Measurements from ENCODE around the gene MUC16.
"Not testable (repeated sequence)": the region's sequence is repeated elsewhere in the genome, so short reads cannot be mapped to it uniquely, and the experiment has no call there.

The MUC16 gene
- total RNA-seq = 0.34 to 5.0 reads per million in 2 donors

GRCh38 chr19:9009935-9010651 is at the start of gene MUC16:
MUC16 (minus strand) TSS chr19:9010409.
- no peak for DNase-seq

- DNase-seq = no peak
Observed at GRCh38 chr19:9058905-9059667, 48.9 kb upstream of the MUC16 start.

DNA sequence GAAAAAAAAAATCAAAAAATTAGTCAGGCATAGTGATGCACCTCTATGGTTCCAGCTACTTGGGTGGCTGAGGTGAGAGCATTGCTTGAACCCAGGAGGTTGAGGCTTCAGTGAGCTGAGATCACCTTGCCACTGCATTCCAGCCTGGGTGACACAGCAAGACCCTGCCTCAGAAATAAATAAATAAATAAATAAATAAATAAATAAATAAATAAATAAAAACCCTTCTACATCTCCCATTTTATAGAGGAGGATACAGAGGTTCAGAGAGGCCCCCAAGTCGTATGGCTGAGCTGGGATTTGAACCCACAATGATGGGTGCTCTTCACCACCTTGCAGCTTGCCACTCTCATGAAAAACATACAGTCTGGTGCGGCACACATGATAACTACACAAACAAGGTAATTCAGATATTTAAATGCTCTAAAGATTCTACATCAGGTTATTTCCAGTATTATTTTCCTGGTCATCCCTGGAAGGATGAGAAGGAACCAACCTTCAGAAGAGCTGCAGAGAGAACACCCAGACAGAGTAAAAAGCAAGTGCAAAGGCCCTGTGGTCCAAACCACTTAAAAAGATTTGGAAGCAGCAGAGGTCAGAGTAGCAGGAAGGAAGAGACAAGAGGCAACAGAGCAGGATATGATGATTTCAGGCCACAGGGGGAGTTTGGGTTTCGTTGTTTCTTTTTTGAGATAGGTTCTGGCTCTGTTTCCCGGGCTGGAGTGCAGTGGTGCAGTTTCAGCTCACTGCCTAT is 47.5 kb upstream of the MUC16 start:
- no peak for DNase-seq

DNA sequence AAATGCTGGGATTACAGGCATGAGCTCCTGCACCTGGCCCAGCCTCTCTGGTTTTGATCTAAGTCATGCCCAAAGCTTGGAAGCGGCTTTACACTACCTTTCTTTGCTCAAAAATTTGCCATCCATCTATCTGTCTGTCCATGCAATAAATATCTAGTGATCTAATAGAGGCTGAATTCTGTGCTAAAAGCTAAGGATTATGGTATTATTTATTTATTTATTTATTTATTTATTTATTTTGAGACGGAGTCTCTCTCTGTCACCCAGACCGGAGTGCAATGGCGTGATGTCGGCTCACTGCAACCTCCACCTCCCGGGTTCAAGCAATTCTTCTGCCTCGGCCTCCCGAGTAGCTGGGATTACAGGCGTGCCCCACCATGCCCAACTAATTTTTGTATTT is 45.9 kb upstream of the MUC16 start:
- not testable (repeated sequence) for DNase-seq

GRCh38 chr19:9054765-9055164 is 44.6 kb upstream of the MUC16 start:
- no peak for DNase-seq

DNA sequence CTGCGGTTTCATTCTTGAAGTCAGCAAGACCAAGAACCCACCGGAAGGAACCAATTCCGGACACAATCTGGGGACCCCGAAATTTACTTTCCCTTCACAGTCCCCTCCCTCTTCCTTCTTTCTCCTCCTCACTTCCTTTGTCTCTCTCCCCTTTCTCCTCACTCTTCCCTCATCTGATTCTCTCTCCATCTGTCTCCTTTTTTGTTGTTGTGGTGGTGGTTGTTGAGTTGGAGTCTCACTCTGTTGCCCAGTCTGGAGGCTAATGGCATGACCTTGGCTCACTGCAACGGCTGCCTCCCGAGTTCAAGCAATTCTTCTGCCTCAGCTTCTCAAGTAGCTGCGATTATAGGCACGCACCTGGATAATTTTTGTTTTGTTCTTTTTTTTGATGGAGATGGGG is 44.0 kb upstream of the MUC16 start:
- no peak for DNase-seq

DNA sequence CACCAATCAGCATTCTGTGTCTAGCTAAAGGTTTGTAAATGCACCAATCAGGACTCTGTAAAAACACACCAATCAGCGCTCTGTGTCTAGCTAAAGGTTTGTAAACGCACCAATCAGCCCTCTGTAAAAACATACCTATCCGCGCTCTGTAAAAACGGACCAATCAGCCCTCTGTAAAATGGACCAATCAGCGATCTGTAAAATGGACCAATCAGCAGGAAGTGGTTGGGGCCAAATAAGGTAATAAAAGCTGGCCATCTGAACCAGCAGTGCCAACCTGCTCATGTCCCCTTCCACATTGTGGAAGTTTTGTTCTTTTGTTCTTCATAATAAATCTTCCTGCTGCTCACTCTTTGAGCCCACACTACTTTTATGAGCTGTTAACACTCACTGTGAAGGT is 43.5 kb upstream of the MUC16 start:
- not testable (repeated sequence) for DNase-seq

GRCh38 chr19:9052894-9053293 is 42.7 kb upstream of the MUC16 start:
- no peak for DNase-seq

- no peak for DNase-seq
Observed at GRCh38 chr19:9046694-9047093, 36.5 kb upstream of the MUC16 start.

GRCh38 chr19:9044449-9044848 is 34.2 kb upstream of the MUC16 start:
- no peak for DNase-seq

GRCh38 chr19:9043524-9043923 is 33.3 kb upstream of the MUC16 start:
- DNase-seq = no peak

DNA sequence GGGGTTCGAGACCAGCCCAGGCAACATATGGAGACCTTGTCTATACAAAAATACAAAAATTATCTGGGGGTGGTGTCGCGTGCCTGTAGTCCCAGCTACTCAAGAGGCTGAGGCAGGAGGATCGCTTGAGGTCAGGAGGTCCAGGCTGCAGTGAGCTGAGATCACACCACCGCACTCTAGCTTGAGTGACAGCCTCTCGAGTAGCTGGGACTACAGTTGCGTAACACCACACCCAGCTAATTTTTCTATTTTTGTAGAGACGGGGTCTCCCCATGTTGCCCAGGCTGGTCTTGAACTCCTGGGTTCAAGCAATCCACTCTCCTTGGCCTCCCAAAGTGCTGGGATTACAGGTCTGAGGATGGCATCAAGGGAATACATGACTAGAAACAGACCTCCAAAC is 30.8 kb upstream of the MUC16 start:
- DNase-seq = no peak

DNA sequence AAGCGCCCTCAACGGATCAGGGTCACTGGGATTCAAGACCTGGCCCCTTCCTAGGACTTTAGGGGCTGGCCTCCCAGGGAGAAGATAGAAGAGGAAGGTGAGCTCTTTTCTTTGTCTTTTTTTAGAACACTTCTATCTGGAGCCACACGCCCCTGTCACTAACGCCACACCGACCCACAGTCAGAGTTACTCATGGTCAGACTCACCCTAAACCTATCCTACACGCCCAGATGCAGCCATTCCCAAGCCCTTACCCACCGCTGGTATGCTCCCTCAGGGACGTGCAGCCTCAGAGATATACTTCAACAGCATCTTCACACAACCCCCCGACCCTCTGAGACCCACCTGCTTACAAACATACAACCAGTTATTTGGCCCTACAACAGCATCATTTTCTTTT is 29.9 kb upstream of the MUC16 start:
- no peak for DNase-seq

DNA sequence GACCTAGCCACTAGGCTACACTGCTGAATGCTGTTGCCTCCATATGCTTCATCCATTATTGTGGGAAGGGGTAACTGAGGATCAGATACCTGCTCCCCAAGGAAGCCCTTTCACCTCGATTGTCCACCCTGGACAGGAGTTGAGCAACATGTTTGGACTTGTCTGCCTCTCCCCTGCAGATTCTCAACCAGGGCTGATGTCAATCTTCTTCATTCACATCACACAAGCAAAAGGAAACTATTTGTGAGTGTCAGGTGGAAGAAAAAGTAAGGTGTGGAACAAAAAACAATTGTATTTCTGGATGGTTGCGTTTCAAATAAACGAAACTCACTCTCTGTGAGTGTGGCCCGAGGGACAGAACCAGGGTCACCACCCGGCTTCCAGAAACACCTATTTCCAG is 29.5 kb upstream of the MUC16 start:
- no peak for DNase-seq

- no peak for DNase-seq
Observed at GRCh38 chr19:9037400-9038062, 27.3 kb upstream of the MUC16 start.

DNA sequence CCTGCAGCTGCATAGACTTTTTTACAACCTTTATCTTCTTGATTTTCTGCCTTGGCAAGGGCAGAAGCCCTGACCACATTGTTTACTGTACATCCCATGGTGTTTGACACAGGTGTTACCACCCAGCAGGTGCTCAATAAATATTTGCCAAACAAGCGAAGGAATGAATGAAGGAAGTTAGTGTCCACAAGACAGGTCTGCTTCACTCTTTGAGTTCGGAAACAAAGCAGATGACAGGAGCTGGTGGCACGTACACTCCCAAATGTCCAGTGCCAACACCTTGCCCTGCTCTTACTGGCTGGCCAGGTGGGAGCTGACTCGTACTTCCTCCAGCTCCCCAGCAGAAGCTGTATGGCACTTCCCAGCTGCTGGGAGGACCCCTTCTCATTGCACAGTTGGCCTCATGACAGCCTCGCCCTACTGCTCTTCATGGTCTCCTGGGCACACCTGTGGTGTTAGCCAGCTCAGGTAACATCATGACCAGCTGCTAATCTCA is 22.0 kb upstream of the MUC16 start:
- no peak for DNase-seq

DNA sequence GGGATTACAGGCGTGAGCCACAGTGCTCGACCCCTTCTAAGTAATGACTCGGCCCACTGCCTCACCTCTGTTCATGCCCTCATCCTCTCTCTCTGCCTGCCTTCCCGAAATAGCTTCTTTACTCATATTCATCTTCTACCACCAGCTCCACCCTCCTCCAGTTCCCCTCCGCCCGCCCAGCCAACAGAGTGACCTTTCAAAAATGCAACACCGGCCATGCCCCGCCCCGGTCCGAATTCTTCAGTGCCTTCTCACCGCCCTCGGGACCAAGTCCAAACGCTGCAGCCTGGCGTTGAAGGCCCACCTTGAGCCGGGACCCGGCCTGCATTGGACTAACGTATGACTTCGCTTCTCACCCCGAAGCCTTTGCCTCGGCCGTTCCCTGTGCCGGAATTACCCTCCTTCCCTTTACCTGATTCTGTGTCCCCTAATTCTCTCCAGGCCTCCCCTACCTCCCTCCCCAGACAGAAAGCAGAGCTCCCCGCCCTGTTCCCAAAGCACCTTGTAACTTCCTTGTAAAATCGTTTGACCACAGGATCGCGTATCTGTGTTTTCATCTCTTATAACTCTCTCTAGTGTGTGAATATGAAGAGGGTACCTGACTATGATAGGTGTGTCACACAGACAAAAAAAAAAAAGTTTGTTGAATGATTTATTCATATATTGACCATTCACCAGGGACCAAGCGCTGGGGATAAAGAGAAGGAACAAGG is 8.1 kb upstream of the MUC16 start:
- DNase-seq = no peak

DNA sequence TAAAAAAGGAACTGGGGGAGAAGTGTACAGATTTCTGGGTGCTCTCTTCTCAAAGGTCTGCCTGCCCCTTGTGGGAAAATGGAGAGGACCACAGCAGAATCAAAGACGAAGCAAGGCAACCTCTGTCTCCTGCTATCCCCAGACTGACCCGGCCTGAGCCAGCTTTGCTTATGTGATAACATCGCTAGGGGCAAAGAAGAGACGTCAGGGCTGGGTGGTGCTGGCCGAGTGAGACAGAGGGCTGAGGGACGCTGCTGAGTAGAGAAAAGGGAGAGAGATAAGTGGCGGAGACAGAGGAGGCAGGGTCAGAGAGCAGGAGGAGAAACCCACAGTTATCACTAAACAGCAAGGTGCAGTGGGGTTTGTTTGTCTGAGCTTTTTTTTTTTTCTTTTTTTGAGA is 4.6 kb upstream of the MUC16 start:
- no peak for DNase-seq

GRCh38 chr19:9013988-9014387 is 3.8 kb upstream of the MUC16 start:
- DNase-seq = no peak

DNA sequence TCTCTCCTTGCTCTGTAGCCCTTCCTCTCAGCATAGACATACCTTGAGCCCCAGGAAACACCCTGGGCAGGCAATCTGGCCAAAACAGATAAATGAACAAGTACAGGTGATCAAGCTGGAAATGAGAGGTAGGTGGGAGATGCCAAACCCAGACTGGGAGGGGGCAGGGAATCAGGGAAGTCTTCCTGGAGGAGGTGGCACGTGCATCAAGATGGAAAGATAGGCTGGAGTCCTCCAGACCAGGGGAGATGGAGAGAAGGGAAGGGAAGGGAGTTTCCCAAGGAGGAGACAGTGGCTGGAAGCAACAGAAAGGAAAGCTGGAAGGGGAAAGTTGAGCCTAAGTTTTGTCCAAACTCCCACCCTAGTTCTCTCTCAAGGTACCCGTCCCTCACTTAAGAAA is 1.7 kb upstream of the MUC16 start:
- no peak for DNase-seq

DNA sequence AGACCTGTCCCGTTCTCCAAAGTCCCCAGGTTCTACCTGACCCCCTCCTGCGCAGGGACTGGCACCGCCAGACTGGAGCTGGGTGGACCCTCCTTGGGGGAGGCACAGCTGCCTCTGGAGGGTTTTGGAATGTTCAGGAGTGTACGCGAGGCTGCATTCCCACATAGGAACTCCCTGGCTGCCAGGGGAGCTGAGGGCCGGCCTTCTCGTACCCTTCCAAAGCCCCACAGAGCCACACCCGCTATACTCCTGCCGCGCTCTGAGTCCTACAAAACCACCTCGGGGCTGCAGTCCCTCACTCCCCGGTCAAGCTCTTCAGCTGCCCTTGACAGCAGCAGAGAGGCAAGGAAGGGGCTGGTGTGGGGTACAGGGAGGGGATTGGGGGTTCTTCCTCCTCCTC is 484 bp upstream of the MUC16 start:
- no peak for DNase-seq

GRCh38 chr19:9009431-9009830 is 778 bp downstream of the MUC16 start:
- DNase-seq = no peak
